GM18861 (cell line): Measurements from ENCODE around the gene AEBP1.

Experiments used
- ATAC-seq: cut with Tn5 transposase; IDR thresholded peaks from one replicate; pipeline ENCODE4 v1.9.1; 2021; ENCODE audit not compliant: unreplicated experiment

AEBP1 gene

DNA sequence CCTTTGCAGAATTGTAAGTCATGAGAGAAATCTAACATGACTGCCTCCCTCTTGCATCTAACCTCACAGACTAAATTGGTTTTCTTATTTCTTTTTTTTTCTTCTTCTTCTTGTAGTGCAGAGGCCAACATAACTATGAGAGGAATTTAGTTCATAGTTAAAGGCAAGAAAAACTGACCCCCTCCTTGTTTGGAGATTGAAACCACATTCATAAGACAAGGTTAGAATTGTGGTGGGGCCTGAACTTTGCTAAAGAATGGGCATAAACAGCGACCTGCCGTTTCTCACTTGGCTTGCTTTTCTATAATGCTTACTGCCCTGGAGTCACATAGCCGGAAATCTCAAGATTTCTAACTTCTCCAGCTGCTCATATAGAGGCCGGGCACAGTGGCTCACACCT, 19.4 kb upstream of the AEBP1 start:
- no peak for ATAC-seq

DNA sequence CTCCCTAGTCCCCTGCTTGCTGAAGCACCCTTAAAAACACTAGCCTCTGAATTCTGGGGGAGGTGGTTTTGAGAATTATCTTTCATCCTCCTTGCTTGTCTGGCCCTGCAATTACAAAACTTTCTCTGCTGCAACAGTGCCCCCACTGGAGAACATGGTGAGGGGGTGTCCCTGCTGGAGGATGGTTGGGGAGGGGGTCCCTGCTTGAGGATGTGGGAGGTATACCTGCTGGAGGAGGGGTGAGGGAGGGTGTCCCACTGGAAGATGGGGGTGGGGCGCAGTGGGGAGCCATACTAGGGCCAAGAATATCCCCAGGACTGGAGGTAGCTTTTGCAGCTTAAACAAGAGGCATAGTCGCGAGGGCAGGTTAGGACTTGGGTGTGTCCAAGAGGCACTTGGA, 18.6 kb upstream of the AEBP1 start:
- no peak for ATAC-seq

DNA sequence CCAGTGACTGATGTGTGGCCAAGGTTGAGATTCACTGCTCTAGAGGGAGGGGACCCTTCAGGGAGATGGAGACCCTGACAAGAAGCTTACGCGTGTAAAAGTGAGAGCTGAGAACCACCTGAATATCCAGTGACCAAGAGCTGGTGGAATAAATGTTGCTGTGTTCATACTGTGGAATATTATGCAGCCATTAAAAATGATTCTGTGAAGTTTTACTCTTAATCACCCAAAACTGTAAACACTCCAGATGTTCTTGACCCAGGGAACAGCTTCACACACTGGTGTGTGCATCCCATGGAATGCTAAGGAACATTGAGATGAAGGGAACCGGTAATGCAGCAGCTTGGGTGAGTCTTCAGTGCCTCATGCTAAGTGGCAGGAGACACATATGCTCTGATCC, 17.5 kb upstream of the AEBP1 start:
- ATAC-seq: no peak

DNA sequence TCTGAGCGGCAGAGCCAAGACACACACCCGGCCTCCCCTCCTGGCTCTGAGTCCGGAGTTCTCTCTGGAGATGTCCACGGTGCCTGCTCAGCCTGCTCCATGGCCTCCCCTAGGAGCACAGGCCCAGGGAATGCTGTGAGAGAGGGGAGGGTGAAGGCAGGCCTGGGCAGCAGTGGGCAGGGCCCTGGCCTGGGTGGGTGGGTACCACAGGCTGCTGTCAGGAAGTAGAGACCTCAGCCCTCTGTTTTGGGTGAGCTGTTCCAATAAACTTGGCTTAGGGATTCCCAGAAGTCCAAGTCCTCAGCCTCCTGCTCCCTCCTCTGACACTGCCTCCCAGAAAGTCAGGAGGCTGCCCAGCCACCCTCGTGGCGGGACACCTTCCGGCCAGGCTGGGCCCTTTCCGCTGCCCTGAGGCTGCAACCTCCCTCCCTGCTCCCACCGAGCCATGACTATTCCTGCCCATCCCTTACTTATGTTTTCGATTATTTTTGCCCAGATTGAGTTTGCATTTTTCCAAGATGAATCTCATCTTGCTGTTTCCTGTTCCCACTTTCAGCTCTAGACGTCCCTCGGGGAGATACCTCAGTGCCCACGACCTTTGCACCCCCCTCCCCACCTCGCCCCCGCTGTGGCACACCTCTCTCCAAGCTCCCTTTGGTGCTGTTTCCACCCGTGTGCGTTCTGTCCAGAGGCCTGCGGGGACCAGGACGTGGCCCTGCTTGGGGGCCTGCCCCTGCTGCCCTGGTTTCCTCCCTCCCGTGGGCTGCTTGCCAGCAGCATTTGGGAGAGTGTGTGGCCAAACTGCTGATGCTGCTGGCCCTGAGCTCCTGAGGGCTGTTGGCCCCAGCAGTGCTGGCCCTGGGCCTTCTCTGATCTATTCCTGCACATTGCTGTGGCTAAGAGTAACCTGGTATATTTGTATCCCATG, 16.0 kb upstream of the AEBP1 start:
- no peak for ATAC-seq

GRCh38 chr7:44093102-44093641, 11.0 kb upstream of the AEBP1 start:
- ATAC-seq: no peak

DNA sequence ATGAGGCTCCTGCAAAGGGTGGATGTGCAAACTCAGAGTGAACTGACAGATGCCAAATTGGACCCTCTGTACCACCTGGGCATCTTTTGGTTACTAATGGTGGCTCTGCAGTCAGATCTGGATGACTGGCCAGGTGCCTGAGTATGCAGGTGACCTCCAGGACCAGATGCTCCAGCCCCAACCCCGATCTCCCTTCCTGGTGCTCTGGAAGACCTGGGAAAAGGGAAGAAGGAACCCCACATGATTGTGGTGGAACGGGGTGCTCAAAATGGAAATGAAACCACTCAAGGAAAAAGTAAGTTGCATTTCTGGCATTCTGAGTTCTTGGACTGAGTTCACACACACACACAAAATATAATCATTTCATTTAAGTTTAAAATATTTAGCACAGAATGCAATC, 9.8 kb upstream of the AEBP1 start:
- no peak for ATAC-seq

GRCh38 chr7:44094883-44095592, 9.1 kb upstream of the AEBP1 start:
- ATAC-seq: no peak

GRCh38 chr7:44095781-44096180, 8.4 kb upstream of the AEBP1 start:
- ATAC-seq: no peak

DNA sequence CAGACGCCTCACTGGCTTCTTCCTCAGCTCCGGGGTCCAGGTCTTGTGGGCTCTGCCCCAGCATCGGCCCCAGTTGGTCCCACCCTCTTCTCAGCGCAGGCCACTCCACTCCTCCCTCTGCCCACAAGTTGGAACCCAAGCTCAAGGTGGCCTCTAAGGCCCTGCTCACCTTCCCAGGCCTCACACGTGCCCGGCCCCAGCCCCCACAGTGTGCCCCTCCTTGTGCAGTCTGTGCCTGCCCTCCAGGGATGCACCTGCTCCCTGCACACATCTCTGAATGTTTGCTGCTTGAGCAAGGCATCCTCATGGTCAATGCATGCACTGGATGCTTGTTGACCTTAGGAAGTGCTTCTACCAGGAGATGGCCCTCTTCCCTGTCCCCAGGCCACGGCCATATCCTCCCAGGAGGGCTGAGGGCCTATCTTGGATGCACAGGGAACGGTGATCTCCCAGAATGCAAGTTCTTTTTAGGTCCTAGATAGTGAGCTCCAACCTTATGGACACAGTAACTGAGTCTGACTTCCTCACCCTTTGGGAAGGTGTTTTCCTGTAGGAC, 7.7 kb upstream of the AEBP1 start:
- no peak for ATAC-seq

DNA sequence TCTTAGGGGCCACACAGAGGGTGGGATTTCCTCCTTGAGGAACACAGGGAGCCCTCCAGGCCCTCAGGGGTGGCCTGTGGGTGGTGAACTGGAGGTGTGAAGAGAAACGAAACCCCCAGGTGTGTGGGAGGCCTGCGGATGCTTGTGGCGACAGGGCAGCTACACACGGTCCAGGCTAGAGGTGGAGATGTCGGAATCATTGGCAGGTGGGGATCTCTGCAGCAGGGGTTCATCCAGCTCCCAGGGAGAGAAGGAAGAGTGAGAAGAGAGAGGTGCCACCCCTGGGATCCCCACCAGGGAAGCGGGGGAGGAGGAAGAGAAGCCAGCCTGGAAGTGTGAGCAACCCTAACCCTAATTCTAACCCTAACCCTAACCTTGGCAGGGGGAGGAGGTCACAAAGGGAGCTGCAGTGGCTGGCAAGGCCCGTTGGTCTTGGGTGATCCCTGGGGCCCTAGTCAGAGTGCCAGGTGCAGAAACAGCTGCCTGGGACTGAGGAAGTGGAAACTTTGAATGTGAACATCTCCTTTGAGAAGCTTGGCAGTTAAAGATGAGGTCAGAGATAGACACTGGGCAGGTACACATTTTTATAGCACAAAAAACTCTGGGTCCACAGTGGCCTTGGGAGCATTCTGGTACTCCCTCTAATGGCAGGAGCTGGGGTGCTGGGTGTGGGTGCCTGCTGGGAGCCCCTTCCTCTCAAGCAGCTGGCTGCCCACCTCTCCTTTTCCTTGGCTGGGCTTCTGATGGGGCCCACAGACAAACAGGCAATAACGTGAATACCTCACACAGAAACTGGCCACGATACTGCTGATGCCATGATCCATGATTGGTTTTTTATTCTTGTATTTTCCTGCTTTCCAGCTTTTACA, 6.8 kb upstream of the AEBP1 start:
- ATAC-seq: peak; percentile 66

DNA sequence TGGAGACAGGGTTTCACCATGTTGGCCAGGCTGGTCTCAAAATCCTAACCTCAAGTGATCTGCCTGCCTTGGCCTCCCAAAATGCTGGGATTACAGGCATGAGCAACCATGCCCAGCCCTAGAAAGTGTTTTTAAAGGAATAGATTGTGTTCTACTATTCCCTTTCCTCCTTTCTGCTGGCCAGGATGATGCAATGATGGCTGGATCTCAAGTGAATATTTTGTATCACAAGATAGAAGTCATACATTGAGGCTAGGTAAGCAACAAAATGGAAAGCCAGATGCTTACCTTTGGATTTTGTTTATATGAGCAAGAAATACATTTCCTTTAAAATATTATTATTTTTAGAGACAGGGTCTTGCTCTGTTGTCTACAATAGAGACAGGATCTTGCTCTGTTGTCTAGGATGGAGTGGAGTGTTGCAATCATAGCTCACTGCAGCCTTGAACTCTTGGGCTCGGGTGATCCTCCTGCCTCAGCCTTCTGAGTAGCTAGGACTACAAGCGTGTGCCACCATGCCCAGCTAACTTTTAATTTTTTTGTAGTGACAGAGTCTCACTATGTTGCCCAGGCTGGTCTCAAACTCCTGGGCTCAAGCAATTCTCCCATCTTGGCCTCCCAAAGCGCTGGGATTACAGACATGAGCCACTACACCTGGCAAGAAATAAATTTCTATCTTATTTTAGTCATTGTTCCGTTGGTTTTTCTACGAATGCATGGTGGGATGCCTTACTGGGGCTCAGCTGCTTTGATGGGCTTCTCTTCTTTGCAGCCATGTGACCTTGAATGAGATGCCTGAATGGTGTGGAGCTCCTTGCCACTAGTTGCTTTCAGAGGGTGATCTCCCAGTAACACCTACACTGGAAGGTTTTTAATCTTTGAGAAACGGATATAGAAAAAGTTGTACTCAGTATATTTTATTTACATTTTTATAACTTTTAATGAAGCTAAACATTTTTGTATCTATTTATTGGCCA, 5.8 kb upstream of the AEBP1 start:
- ATAC-seq: no peak

- no peak for ATAC-seq
Measured at GRCh38 chr7:44099669-44100068, 4.5 kb upstream of the AEBP1 start.

DNA sequence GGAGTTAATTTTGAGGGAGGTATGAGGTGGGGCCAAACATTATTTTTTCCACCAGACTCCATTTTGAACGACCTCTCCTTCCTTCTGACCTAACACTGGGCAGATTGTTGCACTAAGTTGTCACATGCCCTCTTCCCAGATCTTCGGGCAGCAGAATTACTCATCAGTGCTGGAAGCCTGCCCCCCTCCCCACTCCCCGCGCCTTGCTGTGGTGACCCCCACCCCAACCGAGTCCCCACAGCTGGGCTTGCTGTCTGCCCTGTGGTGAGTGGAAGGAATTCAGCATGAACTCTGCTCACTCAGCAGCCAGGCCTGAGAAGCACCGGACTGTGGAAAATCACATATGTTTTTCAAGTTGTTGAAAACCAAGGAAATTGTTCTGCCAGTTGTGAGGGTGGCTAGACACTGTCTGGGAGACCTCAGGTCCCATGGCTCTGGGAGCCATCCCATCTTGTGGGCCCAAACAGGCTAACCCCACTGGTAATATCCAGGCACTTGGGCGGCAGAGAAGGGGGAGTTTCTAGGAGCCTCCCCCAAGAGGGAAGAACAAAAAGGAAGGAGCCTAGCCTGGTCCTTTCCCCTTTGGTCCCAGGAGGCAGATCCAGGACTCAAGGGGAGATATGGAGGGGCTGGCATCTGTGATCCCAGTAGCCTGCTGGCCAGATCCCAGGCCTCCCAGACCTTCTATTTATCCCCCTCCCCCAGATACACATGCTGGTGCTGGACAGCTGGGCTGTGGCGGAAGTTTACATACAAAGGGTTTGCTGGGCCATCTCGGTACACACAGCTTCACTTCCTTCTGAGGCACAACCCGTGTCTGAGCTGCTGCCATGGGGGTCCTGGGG, 3.5 kb upstream of the AEBP1 start:
- no peak for ATAC-seq

DNA sequence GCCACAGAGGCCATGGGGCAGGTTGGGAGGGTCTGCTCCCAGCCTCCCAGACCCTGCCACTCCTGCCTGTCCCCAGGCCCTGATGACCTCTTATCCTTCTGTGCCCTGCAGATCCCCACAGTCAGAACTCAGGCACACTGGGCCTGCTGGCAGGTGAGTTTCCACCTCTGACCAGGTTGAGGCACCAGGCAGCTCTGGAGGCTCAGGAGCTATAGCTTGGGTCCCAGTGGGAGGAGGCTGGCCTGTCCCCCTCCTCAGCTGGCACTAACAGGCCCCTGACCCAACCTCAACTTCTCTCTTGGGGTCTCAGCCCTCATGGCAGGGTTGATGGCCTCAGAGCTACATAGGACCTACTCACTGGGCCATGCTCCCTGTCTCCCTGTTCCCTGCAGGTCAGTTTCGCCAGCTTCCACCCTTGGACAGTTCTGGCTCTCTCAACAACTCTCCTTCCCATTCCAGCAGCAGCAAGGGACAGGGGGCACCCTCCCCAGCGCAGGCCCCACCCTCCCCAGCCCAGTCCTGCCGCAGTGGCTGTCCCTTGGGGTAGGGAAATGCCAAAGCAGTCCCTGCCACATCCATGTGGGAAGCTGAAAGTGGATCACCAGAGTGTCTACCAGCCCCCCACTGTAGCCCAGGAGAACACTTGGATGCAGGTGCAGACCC, 2.7 kb upstream of the AEBP1 start:
- no peak for ATAC-seq

- no peak for ATAC-seq
Measured at GRCh38 chr7:44101966-44102845, 1.9 kb upstream of the AEBP1 start.

- ATAC-seq: no peak
Measured at GRCh38 chr7:44102846-44103565, 1.1 kb upstream of the AEBP1 start.

GRCh38 chr7:44103566-44103922, 601 bp upstream of the AEBP1 start:
- ATAC-seq: no peak
